Measurements from ENCODE around the gene PLLP. TPM values are rescaled to one million over a fixed set of nuclear protein-coding genes. Genes with fewer than 3 reads are reported as not detected.

The PLLP gene
- polyA plus RNA-seq, 3 donors = 0.52 to 1.2 (median 0.97) TPM

GRCh38 chr16:57310801-57311200 lies 26.3 kb upstream of the PLLP start:
- Histone ChIP-seq H2AFZ (ENCODE audit: insufficient read depth, low read depth, low read length, poor library complexity, severe bottlenecking) (no peak overlapping the region), H3K9me3 (replicated peaks in 1 of 2; ENCODE audit: control insufficient read depth in 1 of 2, insufficient read depth in 1 of 2, low read length in 2 of 2) (no peaks in the 10 kb centered on the region), H3K27ac (ENCODE audit: low read depth in 1 of 2, low read length in 2 of 2) (no peak overlapping the region), H4K20me1 (ENCODE audit: insufficient read depth, low read length) (no peaks in the 10 kb centered on the region), H3K36me3 (replicated peaks in 1 of 2; ENCODE audit: control insufficient read depth in 1 of 2, insufficient read depth in 2 of 2, low read length in 2 of 2) (no peaks in the 10 kb centered on the region), H3K4me2 (replicated peaks; ENCODE audit: extremely low read depth, low read length, poor library complexity, severe bottlenecking) (no peak overlapping the region), H3K27me3 (ENCODE audit: control insufficient read depth in 2 of 2, insufficient read depth in 2 of 2, low read length in 2 of 2) (no peaks in the 10 kb centered on the region), H3K4me1 (ENCODE audit: control insufficient read depth in 1 of 2, insufficient read depth in 2 of 2, low read length in 2 of 2) (no peaks in the 10 kb centered on the region), H3K4me3 (replicated peaks in 1 of 3; ENCODE audit: low read depth in 2 of 3, low read length in 3 of 3) (no peak overlapping the region), H3K9ac (ENCODE audit: insufficient read depth, low read length, poor library complexity, severe bottlenecking) (no peak overlapping the region), H3K79me2 (ENCODE audit: insufficient read depth, low read length) (no peaks in the 10 kb centered on the region)
- no peak overlapping the region for H3K4me3 Mint-ChIP-seq
- intact Hi-C loops (cut with micrococcal nuclease) = no loop called here
- WGBS (ENCODE audit: insufficient coverage) = no CpG with 5 or more reads among the region's 4 CpGs
- TF ChIP-seq, protein P1, sequence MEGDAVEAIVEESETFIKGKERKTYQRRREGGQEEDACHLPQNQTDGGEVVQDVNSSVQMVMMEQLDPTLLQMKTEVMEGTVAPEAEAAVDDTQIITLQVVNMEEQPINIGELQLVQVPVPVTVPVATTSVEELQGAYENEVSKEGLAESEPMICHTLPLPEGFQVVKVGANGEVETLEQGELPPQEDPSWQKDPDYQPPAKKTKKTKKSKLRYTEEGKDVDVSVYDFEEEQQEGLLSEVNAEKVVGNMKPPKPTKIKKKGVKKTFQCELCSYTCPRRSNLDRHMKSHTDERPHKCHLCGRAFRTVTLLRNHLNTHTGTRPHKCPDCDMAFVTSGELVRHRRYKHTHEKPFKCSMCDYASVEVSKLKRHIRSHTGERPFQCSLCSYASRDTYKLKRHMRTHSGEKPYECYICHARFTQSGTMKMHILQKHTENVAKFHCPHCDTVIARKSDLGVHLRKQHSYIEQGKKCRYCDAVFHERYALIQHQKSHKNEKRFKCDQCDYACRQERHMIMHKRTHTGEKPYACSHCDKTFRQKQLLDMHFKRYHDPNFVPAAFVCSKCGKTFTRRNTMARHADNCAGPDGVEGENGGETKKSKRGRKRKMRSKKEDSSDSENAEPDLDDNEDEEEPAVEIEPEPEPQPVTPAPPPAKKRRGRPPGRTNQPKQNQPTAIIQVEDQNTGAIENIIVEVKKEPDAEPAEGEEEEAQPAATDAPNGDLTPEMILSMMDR (IDR thresholded peaks at IDR 0.05) = no peak
- DNase-seq = no peak
- peaks cover 8 to 26% (median 14%) of the 10 kb centered on the region in 3 donors for H3K27me3 Mint-ChIP-seq (ENCODE audit: low read depth in 3 of 3)
- peaks cover 0 to 2% (median 0%) of the 10 kb centered on the region in 7 donors for H3K9me3 Mint-ChIP-seq
- no peaks in the 10 kb centered on the region for H3K36me3 Mint-ChIP-seq
- no peak overlapping the region for H3K27ac Mint-ChIP-seq
- peaks cover 3% of the 10 kb centered on the region for H3K4me1 Mint-ChIP-seq

- H3K4me3 ChIP-seq (replicated peaks in 1 of 3; ENCODE audit: low read depth in 2 of 3, low read length in 3 of 3) = no peak overlapping the region
- H3K27me3 ChIP-seq (ENCODE audit: control insufficient read depth in 2 of 2, insufficient read depth in 2 of 2, low read length in 2 of 2) = no peaks in the 10 kb centered on the region
- TF ChIP-seq, protein P1 (IDR thresholded peaks at IDR 0.05) = no peak
- Mint-ChIP-seq H3K4me1 (no peaks in the 10 kb centered on the region), H3K9me3 (peaks cover 0 to 2% (median 0%) of the 10 kb centered on the region in 7 donors), H3K36me3 (no peaks in the 10 kb centered on the region), H3K27ac (no peak overlapping the region), H3K27me3 (ENCODE audit: low read depth in 3 of 3) (peaks cover 18 to 29% (median 27%) of the 10 kb centered on the region in 3 donors), H3K4me3 (no peak overlapping the region)
- no peaks in the 10 kb centered on the region for H3K79me2 ChIP-seq (ENCODE audit: insufficient read depth, low read length)
- no peaks in the 10 kb centered on the region for H3K4me1 ChIP-seq (ENCODE audit: control insufficient read depth in 1 of 2, insufficient read depth in 2 of 2, low read length in 2 of 2)
- 79% methylated on average over 4 of the region's 5 CpGs for WGBS (ENCODE audit: insufficient coverage)
- H2AFZ ChIP-seq (ENCODE audit: insufficient read depth, low read depth, low read length, poor library complexity, severe bottlenecking) = no peak overlapping the region
- no peak overlapping the region for H3K9ac ChIP-seq (ENCODE audit: insufficient read depth, low read length, poor library complexity, severe bottlenecking)
- intact Hi-C loops (cut with micrococcal nuclease) = loop anchor here in 1 of 2 donors (10.0 kb wide), 1 partner anchor 427 kb away; the partner anchor contains the start of gene KATNB1
- H3K27ac ChIP-seq (ENCODE audit: low read depth in 1 of 2, low read length in 2 of 2) = no peak overlapping the region
- no peaks in the 10 kb centered on the region for H4K20me1 ChIP-seq (ENCODE audit: insufficient read depth, low read length)
- DNase-seq = no peak
- no peak overlapping the region for H3K4me2 ChIP-seq (replicated peaks; ENCODE audit: extremely low read depth, low read length, poor library complexity, severe bottlenecking)
- no peaks in the 10 kb centered on the region for H3K9me3 ChIP-seq (replicated peaks in 1 of 2; ENCODE audit: control insufficient read depth in 1 of 2, insufficient read depth in 1 of 2, low read length in 2 of 2)
- H3K36me3 ChIP-seq (replicated peaks in 1 of 2; ENCODE audit: control insufficient read depth in 1 of 2, insufficient read depth in 2 of 2, low read length in 2 of 2) = no peaks in the 10 kb centered on the region
Measured at GRCh38 chr16:57308041-57308440, 23.6 kb upstream of the PLLP start.

Data from CD14-positive monocyte (primary cell).